GM19351 (cell line): ENCODE data around the gene MRPL57.
A peak's percentile ranks its signal among the peaks of the same experiment; 100 is the strongest.
"Not testable (repeated sequence)": the region's sequence is repeated elsewhere in the genome, so short reads cannot be mapped to it uniquely, and the experiment has no call there.

Experiments used
- ATAC-seq: cut with Tn5 transposase; IDR thresholded peaks from one replicate; pipeline ENCODE4 v1.9.1; 2021; ENCODE audit warnings: mild to moderate bottlenecking, moderate library complexity; ENCODE audit not compliant: unreplicated experiment

The MRPL57 gene

DNA sequence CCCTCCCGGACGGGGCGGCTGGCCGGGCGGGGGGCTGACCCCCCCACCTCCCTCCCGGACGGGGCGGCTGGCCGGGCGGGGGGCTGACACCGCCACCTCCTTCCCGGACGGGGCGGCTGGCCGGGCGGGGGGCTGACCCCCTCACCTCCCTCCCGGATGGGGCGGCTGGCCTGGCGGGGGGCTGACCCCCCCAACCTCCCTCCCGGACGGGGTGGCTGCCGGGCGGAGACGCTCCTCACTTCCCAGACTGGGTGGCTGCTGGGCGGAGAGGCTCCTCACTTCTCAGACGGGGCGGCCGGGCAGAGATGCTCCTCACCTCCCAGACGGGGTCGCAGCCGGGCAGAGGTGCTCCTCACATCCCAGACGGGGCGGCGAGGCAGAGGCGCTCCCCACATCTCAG, 10.0 kb downstream of the MRPL57 start:
- not testable (repeated sequence) for ATAC-seq

DNA sequence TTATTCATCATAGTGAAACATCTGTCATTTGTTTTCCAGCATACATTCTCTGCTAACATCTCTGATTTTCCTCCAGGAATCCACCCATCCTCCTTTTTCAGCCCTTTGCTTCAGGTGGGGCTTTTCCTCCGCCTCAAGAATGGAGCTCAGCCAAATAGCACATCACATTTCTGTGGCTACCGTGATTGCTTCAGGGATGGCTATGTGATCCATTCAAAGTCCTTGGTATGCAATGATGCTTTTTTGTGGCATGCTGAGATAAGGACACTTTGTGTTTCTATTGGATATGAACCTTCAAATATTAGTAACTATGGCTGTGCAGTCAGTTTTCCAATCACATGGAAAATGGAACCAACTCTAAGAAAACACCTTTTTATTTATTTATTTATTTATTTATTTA, 18.3 kb downstream of the MRPL57 start:
- ATAC-seq, result not testable (repeated sequence)

DNA sequence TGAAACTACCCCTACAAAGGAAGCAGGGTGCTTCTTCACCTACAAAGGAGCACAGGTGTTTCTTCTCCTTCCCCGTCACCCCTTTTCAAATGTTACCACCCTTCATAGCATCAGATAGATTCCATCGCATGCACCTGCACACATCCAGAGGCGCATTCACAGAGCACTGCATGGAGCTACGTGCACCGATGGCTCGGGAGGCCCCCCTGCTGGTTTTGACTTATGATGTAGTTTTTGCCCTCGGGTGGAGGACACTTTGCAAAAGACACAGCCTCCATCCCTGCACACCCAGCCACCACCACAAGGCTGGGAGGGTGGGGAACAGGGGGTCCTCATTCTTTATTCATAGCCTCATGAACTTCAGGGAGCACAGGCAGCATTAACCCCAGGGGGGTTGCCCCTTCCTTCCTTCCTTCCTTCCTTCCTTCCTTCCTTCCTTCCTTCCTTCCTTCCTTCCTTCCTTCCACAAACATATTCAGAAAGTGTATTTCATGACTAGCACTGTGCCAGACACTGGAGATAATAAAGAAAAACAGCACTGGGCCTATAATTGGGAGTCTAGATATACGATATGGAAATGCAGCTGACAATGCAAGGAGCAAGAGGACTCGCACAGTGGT, 21.3 kb downstream of the MRPL57 start:
- not testable (repeated sequence) for ATAC-seq

GRCh38 chr13:21198391-21198790, 21.9 kb downstream of the MRPL57 start:
- not testable (repeated sequence) for ATAC-seq

DNA sequence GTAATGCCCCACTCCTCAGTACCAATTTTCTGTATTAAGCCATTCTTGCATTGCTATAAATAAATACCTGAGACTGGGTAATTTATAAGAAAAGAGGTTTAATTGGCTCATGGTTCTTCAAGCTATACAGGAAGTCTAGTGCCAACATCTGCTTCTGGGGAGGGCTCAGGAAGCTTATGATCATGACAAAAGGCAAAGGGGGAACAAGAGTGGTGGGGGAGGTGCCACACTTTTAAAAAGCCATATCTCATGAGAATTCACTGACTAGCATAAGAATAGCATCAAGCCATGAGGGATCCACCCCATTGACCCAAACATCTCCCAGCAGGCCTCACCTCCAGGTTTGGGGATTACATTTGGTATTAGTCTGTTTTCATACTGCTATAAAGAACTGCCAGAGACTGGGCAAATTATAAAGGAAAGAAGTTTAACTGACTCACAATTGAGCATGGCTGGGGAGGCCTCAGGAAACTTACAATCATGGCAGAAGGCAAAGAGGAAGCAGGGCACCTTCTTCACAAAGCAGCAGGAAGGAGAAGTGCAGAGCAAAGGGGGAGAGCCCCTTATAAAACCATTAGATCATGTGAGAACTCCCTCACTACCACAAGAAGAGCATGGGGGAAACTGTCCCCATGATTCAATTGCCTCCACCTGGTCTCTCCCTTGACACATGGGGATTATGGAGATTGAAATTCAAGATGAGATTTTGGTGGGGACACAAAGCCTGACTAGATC, 25.2 kb downstream of the MRPL57 start:
- ATAC-seq, result not testable (repeated sequence)

DNA sequence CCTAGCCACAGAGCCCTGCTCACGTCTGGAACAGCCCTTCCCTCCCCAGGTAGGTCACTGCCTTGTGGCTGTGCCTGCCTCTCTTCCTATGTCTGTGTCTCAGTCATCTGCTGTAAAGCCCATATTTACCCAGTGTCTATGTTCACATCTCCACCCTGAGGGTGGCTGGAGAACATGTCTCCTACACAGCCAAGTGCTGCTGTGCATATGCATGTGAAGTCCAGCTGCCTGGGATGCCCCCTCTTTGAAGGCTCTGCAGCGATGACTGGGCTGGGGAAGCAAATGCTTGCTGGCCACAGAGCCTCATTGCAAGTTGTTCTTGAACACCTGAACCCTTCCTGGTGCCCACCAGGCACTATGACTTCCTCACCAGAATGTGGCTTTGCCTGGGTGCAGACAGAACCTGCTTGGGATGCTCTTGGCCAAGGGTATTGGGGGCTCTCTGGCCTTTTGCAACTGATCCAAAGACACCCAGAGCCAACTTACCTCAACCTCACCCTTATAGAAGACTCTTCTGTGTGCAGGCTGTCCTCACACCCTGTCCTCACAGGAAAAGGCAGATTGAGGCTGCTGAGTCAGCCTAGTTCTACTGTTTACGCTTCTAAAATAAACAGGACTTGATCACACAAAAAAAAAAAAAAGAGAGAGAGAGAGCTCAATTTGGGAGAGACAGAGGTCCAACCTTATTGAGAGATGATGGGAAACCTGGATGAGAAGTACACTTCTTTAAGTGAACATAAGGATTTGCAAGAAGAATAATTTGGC, 26.5 kb downstream of the MRPL57 start:
- no peak for ATAC-seq

GRCh38 chr13:21208652-21209154, 32.2 kb downstream of the MRPL57 start:
- ATAC-seq, result no peak

DNA sequence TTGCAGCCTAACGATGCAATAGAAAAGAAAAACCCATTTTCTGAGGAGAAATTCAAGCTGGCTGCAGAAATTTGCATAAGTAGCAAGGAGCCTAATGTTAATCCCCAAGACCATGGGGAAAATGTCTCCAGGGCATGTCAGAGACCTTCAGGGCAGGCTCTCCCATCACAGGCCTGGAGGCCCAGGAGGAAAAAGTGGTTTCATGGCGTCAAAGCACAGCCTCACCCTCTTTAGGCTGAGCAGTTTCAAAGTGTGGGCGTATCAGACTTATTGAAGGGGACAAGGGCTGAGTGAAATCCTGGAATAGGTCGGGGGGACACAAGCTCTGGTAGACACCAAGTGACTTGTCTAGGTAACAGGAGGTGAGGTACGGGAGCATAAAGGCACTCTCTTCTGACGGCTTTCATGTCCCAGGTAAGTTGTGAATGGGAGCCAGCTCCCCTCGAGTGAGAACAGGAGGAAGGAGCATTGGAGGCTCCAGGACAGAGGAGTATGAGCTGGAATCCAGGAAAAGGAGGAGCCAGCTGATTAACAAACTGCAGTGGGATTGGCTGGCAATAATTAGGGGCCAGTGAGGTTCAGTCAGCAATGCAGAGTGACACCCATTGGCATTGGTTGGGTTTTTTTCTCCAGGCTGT, 35.8 kb downstream of the MRPL57 start:
- ATAC-seq, result no peak

- not testable (repeated sequence) for ATAC-seq
Measured at GRCh38 chr13:21215419-21215818, 39.0 kb downstream of the MRPL57 start.

DNA sequence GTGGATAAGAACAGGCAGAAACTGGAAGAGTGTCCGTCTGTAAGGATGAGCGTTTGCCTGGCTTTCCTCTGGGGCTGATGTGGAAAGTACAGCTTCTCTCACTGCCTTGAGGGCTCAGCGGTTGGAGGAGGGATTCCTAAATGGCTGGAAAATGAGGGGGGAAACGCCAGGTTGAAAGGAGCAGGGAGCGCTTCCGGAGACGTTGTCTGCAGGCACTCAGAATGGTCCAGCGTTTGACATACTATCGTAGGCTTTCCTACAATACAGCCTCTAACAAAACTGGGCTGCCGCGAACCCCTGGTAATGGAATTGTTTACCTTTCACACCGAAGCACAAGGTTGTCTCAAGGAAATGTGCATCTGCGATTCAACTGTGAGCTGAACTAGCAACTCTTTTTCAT, 39.9 kb downstream of the MRPL57 start:
- no peak for ATAC-seq

- ATAC-seq, result peak; percentile 95
Measured at GRCh38 chr13:21218351-21219035, 42.0 kb downstream of the MRPL57 start.

- ATAC-seq, result no peak
Measured at GRCh38 chr13:21219036-21219381, 42.6 kb downstream of the MRPL57 start.

GRCh38 chr13:21219716-21220115, 43.3 kb downstream of the MRPL57 start:
- ATAC-seq, result not testable (repeated sequence)

DNA sequence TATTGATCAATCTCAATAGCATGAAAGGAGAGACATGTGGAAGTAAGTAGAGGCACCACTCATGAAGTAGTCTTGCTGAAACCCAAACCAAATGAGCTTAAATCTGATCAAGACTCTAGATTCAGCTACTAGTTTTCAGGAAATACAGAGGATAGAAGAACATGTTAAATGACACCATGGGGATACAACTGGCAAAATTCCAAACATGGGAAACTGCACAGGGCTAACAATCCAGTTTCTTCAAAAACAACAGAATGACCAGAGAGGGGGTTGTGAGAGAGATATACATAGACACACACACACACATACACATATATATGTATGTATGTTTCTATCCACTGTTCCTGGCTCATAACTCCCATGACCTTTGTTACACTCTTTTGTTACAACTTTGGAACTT, 44.8 kb downstream of the MRPL57 start:
- no peak for ATAC-seq

DNA sequence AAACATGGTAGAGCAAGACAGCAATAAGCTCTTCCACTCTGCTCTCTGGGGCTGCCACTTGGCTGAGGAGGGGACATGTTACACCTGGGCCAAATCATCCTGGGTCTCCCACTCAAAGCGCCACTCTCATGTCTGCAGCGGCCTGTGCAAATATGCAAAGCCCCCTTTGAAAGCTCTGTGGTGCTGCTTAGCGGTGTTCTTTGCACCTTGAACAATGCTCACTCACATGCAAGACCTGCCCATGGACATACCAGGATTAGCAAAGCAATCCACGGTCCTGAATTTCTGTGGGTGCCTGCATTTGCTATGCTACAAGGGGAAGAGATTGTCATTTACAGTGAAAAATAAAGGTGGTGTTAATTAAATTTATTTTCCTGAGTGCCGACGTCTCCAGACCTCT, 48.6 kb downstream of the MRPL57 start:
- no peak for ATAC-seq

- no peak for ATAC-seq
Measured at GRCh38 chr13:21225841-21226581, 49.6 kb downstream of the MRPL57 start.

DNA sequence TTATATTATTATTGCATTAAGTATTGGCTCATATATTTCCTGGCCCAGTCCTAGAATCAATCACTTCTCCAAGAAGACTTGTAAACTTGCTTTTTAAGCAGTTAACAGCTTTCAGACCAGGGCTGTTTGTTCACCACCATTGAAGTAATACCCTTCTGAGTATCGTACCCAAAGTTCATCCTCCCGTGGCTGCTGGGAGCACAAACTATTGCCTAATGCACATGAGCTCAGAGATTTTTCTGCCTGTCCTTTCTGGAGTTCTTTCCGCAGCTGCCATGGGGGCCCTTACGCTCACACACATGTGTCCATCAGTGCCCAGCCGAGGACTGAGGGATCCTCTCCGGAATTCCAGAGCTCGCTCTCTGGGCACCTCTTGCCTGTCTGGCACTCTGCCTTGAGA, 51.5 kb downstream of the MRPL57 start:
- ATAC-seq, result no peak
